Neural cell (in vitro differentiated cells): Measurements from ENCODE around the gene EP400. TPM values are rescaled to one million over a fixed set of nuclear protein-coding genes. Genes with fewer than 3 reads are reported as not detected.

ENCODE experiments used
- H2AFZ ChIP-seq: fragments of 200-600, 300-800 bp; sonication (generic), shearing (Covaris generic); 2 replicates; pipeline ENCODE4 v1.6.0; 2014; ENCODE audit warnings: low read depth, mild to moderate bottlenecking, antibody characterized with exemption, low read length, moderate library complexity
- H3F3A ChIP-seq: fragments of 200-600 bp; shearing (Covaris generic); 2 replicates; pipeline ENCODE4 v1.6.1; 2016; ENCODE audit warnings: mild to moderate bottlenecking, moderate library complexity, mixed read lengths, antibody characterized with exemption, low read length; ENCODE audit not compliant: insufficient read depth, poor library complexity, severe bottlenecking
- H3K27ac ChIP-seq: fragments of 200-600, 300-800 bp; sonication (generic), shearing (Covaris generic); 2 replicates; pipeline ENCODE4 v1.5.1; 2014; ENCODE audit warnings: mild to moderate bottlenecking, low read length, moderate library complexity
- H3K27me3 ChIP-seq: fragments of 300-800, 200-600 bp; sonication (generic), shearing (Covaris generic); 2 replicates; pipeline ENCODE4 v1.6.0; 2014; ENCODE audit warnings: mild to moderate bottlenecking, low read depth, low read length, moderate library complexity; ENCODE audit not compliant: insufficient read depth
- H3K36me3 ChIP-seq: fragments of 300-800, 200-600 bp; sonication (generic), shearing (Covaris generic); 2 replicates; pipeline ENCODE4 v1.5.1; 2014; ENCODE audit warnings: mild to moderate bottlenecking, antibody characterized with exemption, low read length, moderate library complexity; ENCODE audit not compliant: insufficient read depth
- H3K4me2 ChIP-seq: fragments of 300-800, 200-600 bp; sonication (generic), shearing (Covaris generic); 2 replicates; pipeline ENCODE4 v1.6.0; 2014; ENCODE audit warnings: mild to moderate bottlenecking, low read length
- H3K4me3 ChIP-seq: fragments of 300-800, 200-600 bp; sonication (generic), shearing (Covaris generic); 2 replicates; pipeline ENCODE4 v1.5.1; 2014; ENCODE audit warnings: mild to moderate bottlenecking, low read length, moderate library complexity
- H3K79me2 ChIP-seq: fragments of 200-600 bp; shearing (Covaris generic); replicated peaks from 2 replicates; pipeline ENCODE4 v1.6.0; 2014; ENCODE audit warnings: mild to moderate bottlenecking, low read length, moderate library complexity; ENCODE audit not compliant: insufficient read depth
- H3K9ac ChIP-seq: fragments of 300-800, 200-600 bp; sonication (generic), shearing (Covaris generic); 2 replicates; pipeline ENCODE4 v1.6.1; 2016; ENCODE audit warnings: mild to moderate bottlenecking, low read length, mixed read lengths
- H3K9me2 ChIP-seq: fragments of 200-600 bp; shearing (Covaris generic); 2 replicates; pipeline ENCODE4 v1.6.1; 2016; ENCODE audit warnings: mild to moderate bottlenecking, low read length, mixed read lengths; ENCODE audit not compliant: insufficient read depth
- H3K9me3 ChIP-seq: fragments of 200-600, 300-800 bp; sonication (generic), shearing (Covaris generic); 2 replicates; pipeline ENCODE4 v1.6.1; 2016; ENCODE audit warnings: mild to moderate bottlenecking, mixed run types, low read length, moderate library complexity, mixed read lengths
- H4K20me1 ChIP-seq: fragments of 200-600 bp; shearing (Covaris generic); 2 replicates; pipeline ENCODE4 v1.6.1; 2016; ENCODE audit warnings: mild to moderate bottlenecking, mixed run types; ENCODE audit not compliant: insufficient read depth
- EP300 ChIP-seq: fragments of 450-650 bp; conservative IDR thresholded peaks from 2 replicates; pipeline ENCODE4 v1.6.1; 2014; ENCODE audit warnings: antibody characterized with exemption, mild to moderate bottlenecking, moderate library complexity; ENCODE audit not compliant: poor library complexity, severe bottlenecking
- EZH2 ChIP-seq: fragments of 200-600, 300-800 bp; shearing (Covaris generic), sonication (generic); IDR thresholded peaks from 2 replicates; pipeline ENCODE4 v1.6.1; 2014; ENCODE audit warnings: antibody characterized with exemption, low read length, borderline replicate concordance, mild to moderate bottlenecking; ENCODE audit not compliant: insufficient read depth, poor library complexity, severe bottlenecking
- MXI1 ChIP-seq: fragments of 450-650 bp; conservative IDR thresholded peaks from 2 replicates; pipeline ENCODE4 v1.6.1; 2014; ENCODE audit warnings: antibody characterized with exemption, mild to moderate bottlenecking; ENCODE audit not compliant: poor library complexity, severe bottlenecking
- POLR2AphosphoS5 ChIP-seq: IDR thresholded peaks from 2 replicates; pipeline ENCODE4 v1.6.1; 2012
- RAD21 ChIP-seq: fragments of 450-650 bp; conservative IDR thresholded peaks from 2 replicates; pipeline ENCODE4 v1.6.1; 2014; ENCODE audit warnings: antibody characterized with exemption, mild to moderate bottlenecking, moderate library complexity
- SMC3 ChIP-seq: fragments of 450-650 bp; conservative IDR thresholded peaks from 2 replicates; pipeline ENCODE4 v1.6.1; 2014; ENCODE audit warnings: antibody characterized with exemption, mild to moderate bottlenecking, moderate library complexity; ENCODE audit not compliant: poor library complexity
- TAF1 ChIP-seq: IDR thresholded peaks from 2 replicates; pipeline ENCODE4 v1.6.1; 2012; ENCODE audit warnings: low read depth
- polyA plus RNA-seq: library from polyadenylated mRNA; depleted of rRNA; stranded (reverse); fragments of >200 nt; gene quantifications from 2 replicates; pipeline ENCODE4 v1.2.3, GENCODE V29; 2014
- TF ChIP-seq, protein P1 (sequence below): IDR thresholded peaks from 2 replicates; pipeline ENCODE4 v1.6.1; 2012; ENCODE audit warnings: borderline replicate concordance
- TF ChIP-seq, protein P2 (sequence below): fragments of 450-650 bp; IDR thresholded peaks from 2 replicates; pipeline ENCODE4 v1.5.1; 2014; ENCODE audit warnings: antibody characterized with exemption, mild to moderate bottlenecking, moderate library complexity; ENCODE audit not compliant: poor library complexity, severe bottlenecking

The EP400 gene
- polyA plus RNA-seq, 1 donor from 2014 or later, result 19.4 TPM

DNA sequence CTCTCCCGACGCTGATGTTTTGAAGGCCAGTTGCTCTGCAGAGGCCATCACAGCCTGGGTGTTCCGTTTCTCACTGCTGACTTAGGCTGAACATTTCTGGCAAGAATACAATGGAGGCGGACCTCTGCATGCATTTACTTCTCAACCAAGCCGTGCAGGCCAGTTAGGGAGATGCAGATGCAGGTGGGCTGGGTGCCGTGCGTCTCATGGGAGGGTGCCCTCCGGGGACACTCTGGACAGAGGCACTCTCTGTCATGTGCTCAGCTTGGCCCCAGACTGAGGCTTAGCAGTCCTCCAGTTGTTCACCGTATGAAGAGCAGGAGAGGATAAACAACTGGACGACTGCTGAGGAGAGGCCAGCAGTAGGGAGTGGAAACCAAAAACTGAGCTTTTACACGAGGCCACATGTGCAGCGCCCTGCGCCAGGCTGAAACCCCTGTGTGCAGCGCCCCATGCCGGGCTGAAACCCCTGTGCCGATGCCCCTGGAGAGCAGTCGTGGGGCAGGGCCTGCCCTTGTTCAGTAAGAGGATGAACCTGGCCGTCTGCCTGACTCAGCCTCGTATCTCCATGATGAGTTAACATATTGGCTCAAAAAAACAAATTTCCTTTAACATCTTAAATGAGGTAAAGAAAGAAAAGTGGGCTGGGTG lies 162.0 kb downstream of the EP400 start:
- Histone ChIP-seq H3F3A (no peaks in the 10 kb centered on the region), H3K9me2 (no peaks in the 10 kb centered on the region), H3K9me3 (no peaks in the 10 kb centered on the region), H3K9ac (no peak overlapping the region), H4K20me1 (no peaks in the 10 kb centered on the region), H3K4me3 (no peak overlapping the region), H3K4me2 (no peak overlapping the region), H3K27me3 (no peaks in the 10 kb centered on the region), H3K79me2 (no peaks in the 10 kb centered on the region), H3K27ac (no peak overlapping the region), H2AFZ (no peak overlapping the region), H3K36me3 (no peaks in the 10 kb centered on the region)
- TF ChIP-seq SMC3 (no peak), RAD21 (no peak), EZH2 (no peak), TAF1 (no peak), MXI1 (no peak), EP300 (no peak), POLR2AphosphoS5 (no peak)
- TF ChIP-seq, protein P1, sequence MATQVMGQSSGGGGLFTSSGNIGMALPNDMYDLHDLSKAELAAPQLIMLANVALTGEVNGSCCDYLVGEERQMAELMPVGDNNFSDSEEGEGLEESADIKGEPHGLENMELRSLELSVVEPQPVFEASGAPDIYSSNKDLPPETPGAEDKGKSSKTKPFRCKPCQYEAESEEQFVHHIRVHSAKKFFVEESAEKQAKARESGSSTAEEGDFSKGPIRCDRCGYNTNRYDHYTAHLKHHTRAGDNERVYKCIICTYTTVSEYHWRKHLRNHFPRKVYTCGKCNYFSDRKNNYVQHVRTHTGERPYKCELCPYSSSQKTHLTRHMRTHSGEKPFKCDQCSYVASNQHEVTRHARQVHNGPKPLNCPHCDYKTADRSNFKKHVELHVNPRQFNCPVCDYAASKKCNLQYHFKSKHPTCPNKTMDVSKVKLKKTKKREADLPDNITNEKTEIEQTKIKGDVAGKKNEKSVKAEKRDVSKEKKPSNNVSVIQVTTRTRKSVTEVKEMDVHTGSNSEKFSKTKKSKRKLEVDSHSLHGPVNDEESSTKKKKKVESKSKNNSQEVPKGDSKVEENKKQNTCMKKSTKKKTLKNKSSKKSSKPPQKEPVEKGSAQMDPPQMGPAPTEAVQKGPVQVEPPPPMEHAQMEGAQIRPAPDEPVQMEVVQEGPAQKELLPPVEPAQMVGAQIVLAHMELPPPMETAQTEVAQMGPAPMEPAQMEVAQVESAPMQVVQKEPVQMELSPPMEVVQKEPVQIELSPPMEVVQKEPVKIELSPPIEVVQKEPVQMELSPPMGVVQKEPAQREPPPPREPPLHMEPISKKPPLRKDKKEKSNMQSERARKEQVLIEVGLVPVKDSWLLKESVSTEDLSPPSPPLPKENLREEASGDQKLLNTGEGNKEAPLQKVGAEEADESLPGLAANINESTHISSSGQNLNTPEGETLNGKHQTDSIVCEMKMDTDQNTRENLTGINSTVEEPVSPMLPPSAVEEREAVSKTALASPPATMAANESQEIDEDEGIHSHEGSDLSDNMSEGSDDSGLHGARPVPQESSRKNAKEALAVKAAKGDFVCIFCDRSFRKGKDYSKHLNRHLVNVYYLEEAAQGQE, result no peak
- TF ChIP-seq, protein P2, sequence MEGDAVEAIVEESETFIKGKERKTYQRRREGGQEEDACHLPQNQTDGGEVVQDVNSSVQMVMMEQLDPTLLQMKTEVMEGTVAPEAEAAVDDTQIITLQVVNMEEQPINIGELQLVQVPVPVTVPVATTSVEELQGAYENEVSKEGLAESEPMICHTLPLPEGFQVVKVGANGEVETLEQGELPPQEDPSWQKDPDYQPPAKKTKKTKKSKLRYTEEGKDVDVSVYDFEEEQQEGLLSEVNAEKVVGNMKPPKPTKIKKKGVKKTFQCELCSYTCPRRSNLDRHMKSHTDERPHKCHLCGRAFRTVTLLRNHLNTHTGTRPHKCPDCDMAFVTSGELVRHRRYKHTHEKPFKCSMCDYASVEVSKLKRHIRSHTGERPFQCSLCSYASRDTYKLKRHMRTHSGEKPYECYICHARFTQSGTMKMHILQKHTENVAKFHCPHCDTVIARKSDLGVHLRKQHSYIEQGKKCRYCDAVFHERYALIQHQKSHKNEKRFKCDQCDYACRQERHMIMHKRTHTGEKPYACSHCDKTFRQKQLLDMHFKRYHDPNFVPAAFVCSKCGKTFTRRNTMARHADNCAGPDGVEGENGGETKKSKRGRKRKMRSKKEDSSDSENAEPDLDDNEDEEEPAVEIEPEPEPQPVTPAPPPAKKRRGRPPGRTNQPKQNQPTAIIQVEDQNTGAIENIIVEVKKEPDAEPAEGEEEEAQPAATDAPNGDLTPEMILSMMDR, result no peak

DNA sequence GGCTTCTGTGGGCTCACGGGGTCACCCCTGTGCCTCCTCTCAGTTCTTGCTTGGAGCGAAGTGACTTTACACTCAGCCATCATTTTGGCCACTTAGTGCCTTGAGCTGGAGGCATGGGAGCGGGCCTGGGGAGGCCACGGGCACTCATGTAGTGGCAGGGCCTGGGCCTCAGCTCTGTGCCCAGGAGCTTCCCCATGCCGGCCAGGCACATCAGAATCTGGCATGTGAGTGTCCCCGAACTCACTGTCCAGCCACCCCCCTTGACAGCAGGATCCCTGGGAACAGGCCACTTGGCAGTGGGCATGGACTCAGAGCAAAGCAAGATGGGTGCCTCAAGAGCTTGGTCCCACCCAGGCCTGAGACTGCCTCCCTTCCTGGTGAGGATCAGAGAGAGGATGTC lies 164.9 kb downstream of the EP400 start:
- H3F3A ChIP-seq, result no peaks in the 10 kb centered on the region
- no peak overlapping the region for H3K4me3 ChIP-seq
- H3K9me2 ChIP-seq, result no peaks in the 10 kb centered on the region
- H3K27ac ChIP-seq, result no peak overlapping the region
- H3K9me3 ChIP-seq, result no peaks in the 10 kb centered on the region
- no peak overlapping the region for H3K4me2 ChIP-seq
- H2AFZ ChIP-seq, result no peak overlapping the region
- no peak overlapping the region for H3K9ac ChIP-seq
- H3K36me3 ChIP-seq, result no peaks in the 10 kb centered on the region
- no peaks in the 10 kb centered on the region for H4K20me1 ChIP-seq
- no peaks in the 10 kb centered on the region for H3K79me2 ChIP-seq
- TF ChIP-seq, protein P2, result no peak
- TF ChIP-seq, protein P1, result no peak
- TF ChIP-seq EP300 (no peak), POLR2AphosphoS5 (no peak), SMC3 (no peak), MXI1 (no peak)
- H3K27me3 ChIP-seq, result no peaks in the 10 kb centered on the region
